Transverse colon (tissue), 4 donors: ENCODE measurements around the gene ZDHHC13.

ENCODE experiments used
- CTCF ChIP-seq, 5 experiments: fragments of 200-600 bp in 3 of 5; fragments of 450-650 bp in 2 of 5; sonication (generic) in 3 of 5; IDR thresholded peaks; 1 replicate in 2 of 5; 2 replicates in 3 of 5; pipeline ENCODE4 v1.5.1; 2016 to 2017; ENCODE audit warnings: antibody characterized with exemption in 5 of 5, inconsistent platforms in 3 of 5, mild to moderate bottlenecking in 2 of 5, moderate library complexity in 1 of 5
- POLR2A ChIP-seq: fragments of 450-650 bp; IDR thresholded peaks from one replicate; pipeline ENCODE4 v1.6.1; 2016; ENCODE audit warnings: antibody characterized with exemption, mild to moderate bottlenecking, moderate library complexity
- POLR2AphosphoS5 ChIP-seq, 3 donors: sonication (generic); formaldehyde crosslinking; IDR thresholded peaks; one replicate each; pipeline ENCODE4 v1.6.1; 2016; ENCODE audit warnings: antibody characterized with exemption in 3 of 3

- TF ChIP-seq POLR2A: no peak
- no peak for TF ChIP-seq CTCF (IDR thresholded peaks at IDR 0.05)
- TF ChIP-seq POLR2AphosphoS5 (IDR thresholded peaks at IDR 0.05): peak in 1 of 3 donors; percentile 27
These were observed 15.0 kb upstream of the ZDHHC13 start for GRCh38 chr11:19101796-19102520.
